ENCODE data around the gene LIMD2. TPM values are rescaled to one million over a fixed set of nuclear protein-coding genes. Genes with fewer than 3 reads are reported as not detected.

Gene LIMD2
- total RNA-seq, 2 experiments from 2014 or later = 119 to 127 TPM

- Mint-ChIP-seq H3K27me3 (no peaks in the 10 kb centered on the region), H3K4me3 (no peak overlapping the region), H3K9me3 (ENCODE audit: low read depth) (no peaks in the 10 kb centered on the region), H3K36me3 (ENCODE audit: low read depth) (peaks cover 14% of the 10 kb centered on the region), H3K4me1 (no peaks in the 10 kb centered on the region), H3K27ac (no peak overlapping the region)
- ChIA-PET CTCF (interaction anchor here (0.8 to 1.4 kb wide), 3 partner anchors 12 to 39 kb away, joined by 3 read pairs; no protein-coding TSS in a partner anchor), POLR2A (no interaction called here)
- ATAC-seq (no peak), DNase-seq (no peak)
- intact Hi-C loops (cut with DNase I, micrococcal nuclease) = no loop called here
Observed at GRCh38 chr17:63657786-63658185, 42.1 kb downstream of the LIMD2 start.

GRCh38 chr17:63653050-63653449 lies 46.9 kb downstream of the LIMD2 start:
- ChIA-PET CTCF (interaction anchor here (0.7 kb wide), 1 partner anchor 20 kb away, joined by 3 read pairs; no protein-coding TSS in a partner anchor), POLR2A (no interaction called here)
- DNase-seq (no peak), ATAC-seq (no peak)
- Mint-ChIP-seq H3K4me3 (no peak overlapping the region), H3K27ac (no peak overlapping the region), H3K27me3 (no peaks in the 10 kb centered on the region), H3K36me3 (ENCODE audit: low read depth) (peaks cover 13% of the 10 kb centered on the region), H3K4me1 (peaks cover 5% of the 10 kb centered on the region), H3K9me3 (ENCODE audit: low read depth) (no peaks in the 10 kb centered on the region)
- intact Hi-C loops (cut with DNase I, micrococcal nuclease) = no loop called here

GRCh38 chr17:63652106-63652505 lies 47.8 kb downstream of the LIMD2 start:
- intact Hi-C loops (cut with DNase I, micrococcal nuclease) = no loop called here
- Mint-ChIP-seq H3K27ac (no peak overlapping the region), H3K9me3 (ENCODE audit: low read depth) (no peaks in the 10 kb centered on the region), H3K4me1 (peaks cover 5% of the 10 kb centered on the region), H3K36me3 (ENCODE audit: low read depth) (peaks cover 11% of the 10 kb centered on the region), H3K27me3 (no peaks in the 10 kb centered on the region), H3K4me3 (no peak overlapping the region)
- ChIA-PET POLR2A (no interaction called here), CTCF (interaction anchor here (0.7 kb wide), 1 partner anchor 19 kb away, joined by 3 read pairs; no protein-coding TSS in a partner anchor)
- DNase-seq = no peak
- ATAC-seq = no peak

GRCh38 chr17:63649813-63650212 lies 50.1 kb downstream of the LIMD2 start:
- CTCF ChIA-PET = interaction anchor here (1.1 kb wide), 1 partner anchor 123 kb away, joined by 3 read pairs; no protein-coding TSS in a partner anchor
- Mint-ChIP-seq H3K4me1 (peaks cover 10% of the 10 kb centered on the region), H3K36me3 (ENCODE audit: low read depth) (peaks cover 13% of the 10 kb centered on the region)

GRCh38 chr17:63647936-63648335 lies 52.0 kb downstream of the LIMD2 start:
- Mint-ChIP-seq H3K27ac (no peak overlapping the region), H3K9me3 (ENCODE audit: low read depth) (no peaks in the 10 kb centered on the region), H3K4me1 (peaks cover 10% of the 10 kb centered on the region), H3K36me3 (ENCODE audit: low read depth) (peaks cover 7% of the 10 kb centered on the region), H3K27me3 (no peaks in the 10 kb centered on the region), H3K4me3 (no peak overlapping the region)
- ATAC-seq = no peak
- CTCF ChIA-PET = interaction anchor here (1.0 to 1.5 kb wide), 2 partner anchors 36 to 339 kb away, joined by 3 to 5 read pairs; no protein-coding TSS in a partner anchor
- intact Hi-C loops (cut with DNase I, micrococcal nuclease) = no loop called here
- no peak for DNase-seq
- POLR2A ChIA-PET = no interaction called here

More at GRCh38 chr17:63649813-63650212, 50.1 kb downstream of the LIMD2 start:
- intact Hi-C loops (cut with DNase I, micrococcal nuclease) = no loop called here
- DNase-seq (no peak), ATAC-seq (no peak)
- no peaks in the 10 kb centered on the region for H3K9me3 Mint-ChIP-seq (ENCODE audit: low read depth)
- no peaks in the 10 kb centered on the region for H3K27me3 Mint-ChIP-seq
- H3K27ac Mint-ChIP-seq = peak overlapping the region; percentile 22
- POLR2A ChIA-PET = no interaction called here
- no peak overlapping the region for H3K4me3 Mint-ChIP-seq

GRCh38 chr17:63647065-63647725 lies 52.7 kb downstream of the LIMD2 start:
- no peak overlapping the region for H3K27ac Mint-ChIP-seq
- H3K4me1 Mint-ChIP-seq = peaks cover 10% of the 10 kb centered on the region
- H3K4me3 Mint-ChIP-seq = no peak overlapping the region
- no peak for ATAC-seq
- no peaks in the 10 kb centered on the region for H3K27me3 Mint-ChIP-seq
- CTCF ChIA-PET = interaction anchor here (1.0 to 2.5 kb wide), 4 partner anchors 11 to 339 kb away, joined by 3 to 7 read pairs (median 4); no protein-coding TSS in a partner anchor
- intact Hi-C loops (cut with DNase I, micrococcal nuclease) = no loop called here
- POLR2A ChIA-PET = no interaction called here
- peaks cover 7% of the 10 kb centered on the region for H3K36me3 Mint-ChIP-seq (ENCODE audit: low read depth)
- no peaks in the 10 kb centered on the region for H3K9me3 Mint-ChIP-seq (ENCODE audit: low read depth)
- DNase-seq = no peak

- intact Hi-C loops (cut with DNase I, micrococcal nuclease) = no loop called here
- no peak for ATAC-seq
- no peak overlapping the region for H3K4me3 Mint-ChIP-seq
Observed at GRCh38 chr17:63646488-63646806, 53.5 kb downstream of the LIMD2 start.

More at GRCh38 chr17:63646488-63646806, 53.5 kb downstream of the LIMD2 start:
- H3K4me1 Mint-ChIP-seq = peaks cover 10% of the 10 kb centered on the region
- DNase-seq = no peak
- H3K36me3 Mint-ChIP-seq (ENCODE audit: low read depth) = peaks cover 7% of the 10 kb centered on the region
- CTCF ChIA-PET = interaction anchor here (1.3 to 2.5 kb wide), 3 partner anchors 10 to 167 kb away, joined by 3 to 7 read pairs (median 5); no protein-coding TSS in a partner anchor
- H3K27ac Mint-ChIP-seq = no peak overlapping the region
- POLR2A ChIA-PET = no interaction called here
- no peaks in the 10 kb centered on the region for H3K9me3 Mint-ChIP-seq (ENCODE audit: low read depth)
- no peaks in the 10 kb centered on the region for H3K27me3 Mint-ChIP-seq

Other genes with a start within 250 kb of the LIMD2 start
- gene ACE, start 223.1 kb downstream of the LIMD2 start, total RNA-seq = under 1 TPM; 0.26 to 0.46 TPM
- not detected for gene KCNH6, start 176.8 kb downstream of the LIMD2 start, total RNA-seq
- gene DCAF7, start 149.6 kb downstream of the LIMD2 start, total RNA-seq = 100 to 1,000 TPM; 106 to 117 TPM
- gene TACO1, start 99.2 kb downstream of the LIMD2 start, total RNA-seq = 10 to 100 TPM; 25.7 to 29.2 TPM
- gene MAP3K3, start 77.7 kb downstream of the LIMD2 start, total RNA-seq = 10 to 100 TPM; 22.4 to 22.9 TPM
- 10 to 100 TPM; 51.0 to 53.6 TPM for gene STRADA, start 41.7 kb upstream of the LIMD2 start, total RNA-seq
- 10 to 100 TPM; 76.9 to 82.3 TPM for gene CCDC47, start 73.5 kb upstream of the LIMD2 start, total RNA-seq
- gene DDX42, start 74.0 kb upstream of the LIMD2 start, total RNA-seq = 100 to 1,000 TPM; 109 to 173 TPM
- gene PSMC5, start 127.3 kb upstream of the LIMD2 start, total RNA-seq = 100 to 1,000 TPM in 1 of 2 experiments, 10 to 100 TPM in 1; 98.2 to 160 TPM
- gene FTSJ3, start 127.5 kb upstream of the LIMD2 start, total RNA-seq = 10 to 100 TPM; 52.1 to 61.2 TPM
- 100 to 1,000 TPM in 1 of 2 experiments, 10 to 100 TPM in 1; 100.0 to 101 TPM for gene SMARCD2, start 142.6 kb upstream of the LIMD2 start, total RNA-seq
- gene CSH2, start 173.6 kb upstream of the LIMD2 start, total RNA-seq = not detected
- gene GH2, start 181.8 kb upstream of the LIMD2 start, total RNA-seq = not detected
- gene CSH1, start 196.4 kb upstream of the LIMD2 start, total RNA-seq = not detected
- not detected for gene CSHL1, start 211.1 kb upstream of the LIMD2 start, total RNA-seq
- under 1 TPM in 1 of 2 experiments, not detected in 1; 0.28 TPM for gene GH1, start 218.7 kb upstream of the LIMD2 start, total RNA-seq
- 10 to 100 TPM; 19.8 to 28.0 TPM for gene CD79B, start 232.2 kb upstream of the LIMD2 start, total RNA-seq

All from activated CD4-positive, alpha-beta T cell treated with anti-CD3 and anti-CD28 coated beads for 36 hours (primary cell).